ENCODE data around the gene TMC6.

DNA sequence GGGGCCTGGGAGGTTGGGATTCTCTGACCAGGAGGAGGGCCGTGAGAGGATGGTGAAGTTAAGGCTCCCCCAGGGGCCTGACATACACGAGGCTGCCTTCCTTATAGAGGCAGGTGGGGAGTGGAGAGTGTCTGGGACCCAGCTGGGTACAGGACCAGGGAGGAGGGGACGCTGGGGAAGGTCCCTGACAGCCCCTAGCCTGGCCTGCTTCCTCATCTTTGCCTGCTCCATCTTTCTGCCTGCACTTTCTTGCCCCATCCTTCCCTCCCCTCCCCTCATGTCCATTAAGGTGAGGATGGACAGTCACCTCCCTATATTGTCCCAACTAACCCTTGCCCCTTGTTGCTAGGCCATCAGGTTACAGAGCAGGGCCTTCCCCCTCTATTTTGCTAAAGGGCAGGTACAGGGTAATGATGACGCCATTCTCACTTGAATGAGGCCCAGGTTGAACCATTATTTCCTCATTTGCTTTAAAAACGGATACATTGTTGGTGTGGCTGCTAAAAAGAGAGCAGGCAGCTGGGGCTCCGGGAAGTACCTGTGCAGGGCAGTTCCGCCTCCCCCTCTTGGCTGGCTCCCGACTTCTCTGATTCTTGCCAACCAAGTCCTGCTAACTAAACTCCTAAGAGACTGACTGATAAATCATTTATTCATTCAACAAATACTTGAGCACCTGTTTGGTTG, 18.9 kb upstream of the TMC6 start:
- TF ChIP-seq CTCF (conservative IDR thresholded peaks at IDR 0.05; ENCODE audit: low read length) (no peak), EZH2phosphoT487 (IDR thresholded peaks at IDR 0.05; ENCODE audit: borderline replicate concordance, low read depth, low read length) (no peak)

Measured in OCI-LY7 (cell line).